Uterus (tissue), 2 donors: ENCODE measurements around the gene TNFRSF21.

Experiments used
- POLR2A ChIP-seq, 2 donors: fragments of 450-650 bp; IDR thresholded peaks; one replicate each; pipeline ENCODE4 v1.6.1; 2016; ENCODE audit warnings: antibody characterized with exemption in 2 of 2, mild to moderate bottlenecking in 1 of 2, moderate library complexity in 1 of 2
- TF ChIP-seq, protein P1 (sequence below), 4 experiments: fragments of 200-600 bp in 2 of 4; fragments of 450-650 bp in 2 of 4; sonication (generic) in 2 of 4; IDR thresholded peaks; one replicate each; pipeline ENCODE4 v1.5.1; 2016 to 2019; ENCODE audit warnings: antibody characterized with exemption in 4 of 4, mild to moderate bottlenecking in 2 of 4, moderate library complexity in 1 of 4

DNA sequence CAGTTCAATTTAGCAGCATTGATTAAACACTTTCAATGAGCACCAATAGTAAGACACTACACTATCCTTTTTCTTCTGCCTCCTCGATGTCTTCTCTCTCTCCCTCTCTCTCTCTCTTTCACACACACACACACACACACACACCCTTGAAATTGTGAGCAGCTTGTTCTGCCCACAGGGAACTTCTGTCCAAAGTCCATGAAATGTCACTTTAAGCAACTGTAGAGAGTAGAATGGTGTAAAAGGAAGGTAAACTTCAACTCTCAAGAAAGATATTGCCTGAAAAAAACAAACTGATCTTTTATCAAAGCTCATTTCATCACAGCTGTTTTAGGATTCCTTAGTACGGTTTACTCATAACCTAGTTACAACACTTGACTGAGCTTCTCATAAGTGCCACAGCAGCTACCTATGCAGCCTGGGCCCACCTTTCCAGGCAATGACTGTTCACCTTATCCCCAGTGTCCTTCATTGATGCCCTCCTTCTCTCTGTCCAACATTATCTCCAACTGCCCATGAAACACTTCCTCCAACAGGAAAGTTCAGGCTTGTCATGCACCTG, 107.0 kb downstream of the TNFRSF21 start:
- TF ChIP-seq, protein P1, sequence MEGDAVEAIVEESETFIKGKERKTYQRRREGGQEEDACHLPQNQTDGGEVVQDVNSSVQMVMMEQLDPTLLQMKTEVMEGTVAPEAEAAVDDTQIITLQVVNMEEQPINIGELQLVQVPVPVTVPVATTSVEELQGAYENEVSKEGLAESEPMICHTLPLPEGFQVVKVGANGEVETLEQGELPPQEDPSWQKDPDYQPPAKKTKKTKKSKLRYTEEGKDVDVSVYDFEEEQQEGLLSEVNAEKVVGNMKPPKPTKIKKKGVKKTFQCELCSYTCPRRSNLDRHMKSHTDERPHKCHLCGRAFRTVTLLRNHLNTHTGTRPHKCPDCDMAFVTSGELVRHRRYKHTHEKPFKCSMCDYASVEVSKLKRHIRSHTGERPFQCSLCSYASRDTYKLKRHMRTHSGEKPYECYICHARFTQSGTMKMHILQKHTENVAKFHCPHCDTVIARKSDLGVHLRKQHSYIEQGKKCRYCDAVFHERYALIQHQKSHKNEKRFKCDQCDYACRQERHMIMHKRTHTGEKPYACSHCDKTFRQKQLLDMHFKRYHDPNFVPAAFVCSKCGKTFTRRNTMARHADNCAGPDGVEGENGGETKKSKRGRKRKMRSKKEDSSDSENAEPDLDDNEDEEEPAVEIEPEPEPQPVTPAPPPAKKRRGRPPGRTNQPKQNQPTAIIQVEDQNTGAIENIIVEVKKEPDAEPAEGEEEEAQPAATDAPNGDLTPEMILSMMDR (IDR thresholded peaks at IDR 0.05) = no peak
- TF ChIP-seq POLR2A (IDR thresholded peaks at IDR 0.05) = no peak
